ENCODE data around the gene TXNRD1.

GRCh38 chr12:104348994-104349494, 133.5 kb downstream of the TXNRD1 start:
- TF ChIP-seq CTCF (IDR thresholded peaks at IDR 0.05), result no peak
- no peak for TF ChIP-seq POLR2A (IDR thresholded peaks at IDR 0.05)

Measured in right lobe of liver (tissue), 4 donors.